ENCODE measurements around the gene SLIT3.

The SLIT3 gene

DNA sequence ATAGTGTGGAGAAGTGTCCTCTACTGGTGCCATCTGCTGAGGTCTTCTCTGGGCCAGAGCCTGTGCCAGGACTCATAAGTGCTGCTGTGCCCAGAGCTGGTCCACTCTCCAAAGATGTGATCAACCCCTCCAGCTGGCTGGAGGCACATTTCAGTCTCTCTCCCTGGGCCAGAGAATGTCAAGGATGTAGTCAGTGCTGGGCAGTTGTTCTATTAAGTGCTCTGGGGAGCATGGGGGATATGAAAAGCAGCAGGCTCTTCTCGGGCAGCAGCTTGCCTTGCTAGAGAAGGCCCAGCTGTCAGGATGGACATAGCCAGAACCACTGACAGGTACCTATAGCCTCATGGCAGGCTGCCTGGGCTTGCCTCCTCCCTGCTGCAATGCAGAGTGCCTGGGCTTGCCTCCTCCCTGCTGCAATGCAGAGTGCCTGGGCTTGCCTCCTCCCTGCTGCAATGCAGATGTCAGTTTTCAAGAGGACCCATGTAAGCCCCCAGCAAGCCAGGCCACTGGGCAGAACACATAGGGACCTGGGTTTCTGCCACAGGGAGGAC is 564.6 kb downstream of the SLIT3 start:
- DNase-seq (ENCODE audit: low read depth), result no peak
- TF ChIP-seq, protein P1, sequence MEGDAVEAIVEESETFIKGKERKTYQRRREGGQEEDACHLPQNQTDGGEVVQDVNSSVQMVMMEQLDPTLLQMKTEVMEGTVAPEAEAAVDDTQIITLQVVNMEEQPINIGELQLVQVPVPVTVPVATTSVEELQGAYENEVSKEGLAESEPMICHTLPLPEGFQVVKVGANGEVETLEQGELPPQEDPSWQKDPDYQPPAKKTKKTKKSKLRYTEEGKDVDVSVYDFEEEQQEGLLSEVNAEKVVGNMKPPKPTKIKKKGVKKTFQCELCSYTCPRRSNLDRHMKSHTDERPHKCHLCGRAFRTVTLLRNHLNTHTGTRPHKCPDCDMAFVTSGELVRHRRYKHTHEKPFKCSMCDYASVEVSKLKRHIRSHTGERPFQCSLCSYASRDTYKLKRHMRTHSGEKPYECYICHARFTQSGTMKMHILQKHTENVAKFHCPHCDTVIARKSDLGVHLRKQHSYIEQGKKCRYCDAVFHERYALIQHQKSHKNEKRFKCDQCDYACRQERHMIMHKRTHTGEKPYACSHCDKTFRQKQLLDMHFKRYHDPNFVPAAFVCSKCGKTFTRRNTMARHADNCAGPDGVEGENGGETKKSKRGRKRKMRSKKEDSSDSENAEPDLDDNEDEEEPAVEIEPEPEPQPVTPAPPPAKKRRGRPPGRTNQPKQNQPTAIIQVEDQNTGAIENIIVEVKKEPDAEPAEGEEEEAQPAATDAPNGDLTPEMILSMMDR (IDR thresholded peaks at IDR 0.05; ENCODE audit: low read length, missing control alignments), result no peak
- no peak overlapping the region for H3K4me3 ChIP-seq (replicated peaks; ENCODE audit: low read depth, low read length)

DNA sequence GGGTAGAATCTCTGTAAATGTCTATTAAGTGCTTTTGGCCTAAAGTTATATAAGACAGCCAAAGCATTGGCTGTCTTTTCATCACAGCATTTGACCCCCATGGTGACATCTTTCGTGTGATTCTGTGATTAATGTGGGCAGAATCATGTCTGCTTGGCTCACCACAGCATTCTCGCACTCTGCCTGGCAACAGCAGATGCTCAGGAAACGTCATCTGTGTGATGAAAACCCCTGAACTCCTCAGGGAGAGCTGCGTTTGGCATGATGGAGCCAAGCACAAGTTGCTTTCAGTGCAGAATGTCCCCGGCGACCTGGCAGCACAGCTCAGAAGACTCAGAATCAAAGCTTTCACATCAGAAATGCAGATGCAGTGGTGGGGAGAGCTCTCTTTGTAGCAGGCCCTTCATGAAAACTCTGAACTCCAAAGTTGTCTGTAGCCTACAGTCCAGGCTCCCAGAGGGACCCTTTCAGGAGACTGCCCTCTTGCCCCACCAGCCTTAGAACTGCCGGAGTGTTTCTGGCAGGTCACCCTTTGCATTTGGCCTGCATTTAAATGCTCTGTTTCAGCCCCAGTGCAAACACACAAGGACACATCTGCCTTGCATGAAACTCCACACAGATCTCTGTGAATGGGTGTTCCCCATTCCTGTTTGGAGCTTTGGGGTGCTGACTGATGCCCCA is 566.2 kb downstream of the SLIT3 start:
- TF ChIP-seq, protein P1 (IDR thresholded peaks at IDR 0.05; ENCODE audit: low read length, missing control alignments), result no peak
- H3K4me3 ChIP-seq (replicated peaks; ENCODE audit: low read depth, low read length), result no peak overlapping the region
- peak; percentile 38 for DNase-seq (ENCODE audit: low read depth)

DNA sequence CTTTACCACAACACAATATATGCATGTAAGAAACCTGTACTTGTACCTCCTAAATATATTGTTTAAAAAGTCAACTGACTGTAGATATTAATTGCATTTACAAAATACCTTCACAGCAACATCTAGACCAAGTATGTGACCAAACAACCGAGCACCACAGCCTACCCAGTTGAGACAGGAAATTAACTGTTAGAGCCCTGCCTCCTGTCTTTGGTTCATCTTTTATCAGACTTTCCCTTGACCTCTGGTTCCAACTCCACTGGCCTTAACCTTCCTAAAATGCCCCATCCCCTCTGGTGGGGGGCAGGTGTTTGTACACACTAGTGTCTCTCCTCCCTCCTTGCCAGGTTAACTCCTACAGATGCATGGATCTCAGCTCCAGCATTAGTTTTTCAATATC is 566.8 kb downstream of the SLIT3 start:
- DNase-seq (ENCODE audit: low read depth), result no peak
- TF ChIP-seq, protein P1 (IDR thresholded peaks at IDR 0.05; ENCODE audit: low read length, missing control alignments), result no peak
- H3K4me3 ChIP-seq (replicated peaks; ENCODE audit: low read depth, low read length), result no peak overlapping the region

DNA sequence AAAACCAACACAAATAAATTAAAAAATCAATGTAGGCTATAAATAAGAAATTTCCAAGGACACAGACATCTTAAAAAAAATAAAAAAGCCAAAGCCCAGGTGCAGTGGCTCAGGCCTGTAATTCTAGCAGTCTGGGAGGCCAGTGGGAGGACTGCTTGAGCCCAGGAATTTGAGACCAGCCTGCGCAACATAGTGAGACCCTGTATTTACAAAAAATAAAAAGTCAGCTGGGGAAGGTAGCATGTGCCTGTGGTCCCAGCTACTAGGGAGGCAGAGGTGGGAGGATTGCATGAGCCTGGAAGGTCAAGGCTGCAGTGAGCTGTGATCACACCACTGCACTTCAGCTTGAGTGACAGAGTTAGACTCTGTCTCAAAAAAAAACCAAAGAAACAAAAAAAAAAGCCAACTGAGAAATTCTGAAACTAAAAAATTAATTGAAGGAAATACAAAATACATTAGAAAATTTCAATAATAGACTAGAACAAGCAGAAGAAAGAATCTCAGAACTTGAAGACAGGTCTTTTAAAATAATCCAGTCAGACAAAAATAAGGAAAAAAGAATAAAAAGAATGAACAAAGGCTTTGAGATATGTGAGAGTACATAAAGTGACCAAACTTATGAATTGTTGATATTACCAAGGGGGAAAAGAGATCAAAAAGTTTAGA is 572.3 kb downstream of the SLIT3 start:
- H3K4me3 ChIP-seq (replicated peaks; ENCODE audit: low read depth, low read length), result no peak overlapping the region
- DNase-seq (ENCODE audit: low read depth), result no peak
- TF ChIP-seq, protein P1 (IDR thresholded peaks at IDR 0.05; ENCODE audit: low read length, missing control alignments), result no peak

DNA sequence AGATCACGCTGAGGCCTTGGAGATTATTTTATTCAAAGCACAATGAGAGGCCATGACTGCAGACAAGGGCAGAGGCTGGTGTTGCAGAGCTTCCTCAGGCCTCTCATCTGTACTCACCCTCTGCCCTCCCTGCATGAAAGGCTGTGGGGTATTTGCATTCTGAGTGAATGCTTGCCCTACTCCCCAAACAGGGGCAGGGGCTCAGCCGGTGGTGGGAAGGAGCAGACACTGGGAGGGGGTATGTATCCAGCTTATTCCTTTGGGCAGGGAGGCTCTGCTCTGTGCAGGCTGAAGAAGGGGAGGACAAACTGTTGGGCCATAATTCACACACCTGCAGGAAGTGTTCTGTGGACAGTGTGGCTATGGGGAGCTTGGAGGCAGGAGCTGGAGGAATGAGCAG is 573.4 kb downstream of the SLIT3 start:
- TF ChIP-seq, protein P1 (IDR thresholded peaks at IDR 0.05; ENCODE audit: low read length, missing control alignments), result no peak
- no peak for DNase-seq (ENCODE audit: low read depth)
- H3K4me3 ChIP-seq (replicated peaks; ENCODE audit: low read depth, low read length), result no peak overlapping the region

DNA sequence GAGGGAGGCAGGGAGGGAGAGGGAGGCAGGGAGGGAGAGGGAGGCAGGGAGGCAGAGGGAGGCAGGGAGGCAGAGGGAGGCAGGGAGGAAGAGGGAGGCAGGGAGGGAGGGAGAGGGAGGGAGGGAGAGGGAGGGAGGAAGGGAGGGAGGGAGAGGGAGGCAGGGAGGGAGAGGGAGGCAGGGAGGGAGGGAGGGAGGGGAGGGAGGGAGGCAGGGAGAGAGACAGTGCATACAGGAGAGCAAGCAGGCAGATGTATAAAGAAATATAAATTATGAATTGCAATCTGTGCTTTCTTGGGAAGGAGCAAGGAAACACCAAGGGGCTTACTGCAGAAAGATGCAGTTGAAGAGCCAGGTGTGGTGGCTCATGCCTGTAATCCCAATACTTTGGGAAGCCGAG is 574.6 kb downstream of the SLIT3 start:
- TF ChIP-seq, protein P1 (IDR thresholded peaks at IDR 0.05; ENCODE audit: low read length, missing control alignments), result no peak
- no peak overlapping the region for H3K4me3 ChIP-seq (replicated peaks; ENCODE audit: low read depth, low read length)
- no peak for DNase-seq (ENCODE audit: low read depth)

Data from fibroblast of pulmonary artery (primary cell).